Measurements from ENCODE around the gene C1orf56. TPM values are rescaled to one million over a fixed set of nuclear protein-coding genes. Genes with fewer than 3 reads are reported as not detected.

The C1orf56 gene
- total RNA-seq, result 1 to 10 TPM in 3 of 4 donors, under 1 TPM in 1; 0.59 to 8.5 (median 3.8) TPM

GRCh38 chr1:151047591-151047924, at the start of gene C1orf56:
C1orf56 (plus strand) TSS chr1:151047751; CDS start chr1:151047848, 97 bp downstream.
- H3K27ac ChIP-seq, result peak within 1 kb of the TSS; percentile 89 to 94
- peak; percentile 74 to 85 for DNase-seq
- no peaks in the 10 kb centered on the region for H3K4me1 ChIP-seq
- intact Hi-C loops (cut with DNase I; ENCODE audit: low total_unique reads), result no loop called here
- TF ChIP-seq POLR2A (IDR thresholded peaks at IDR 0.05), result peak; percentile 71 to 80
- TF ChIP-seq CTCF (IDR thresholded peaks at IDR 0.05), result peak in 1 of 4 experiments; percentile 13
- no peaks in the 10 kb centered on the region for H3K36me3 ChIP-seq
- H3K9me3 ChIP-seq, result no peaks in the 10 kb centered on the region
- peak within 1 kb of the TSS; percentile 57 to 71 for H3K4me3 ChIP-seq
- H3K27me3 ChIP-seq, result no peaks in the 10 kb centered on the region

GRCh38 chr1:150997949-150998348, 49.6 kb upstream of the C1orf56 start:
- Histone ChIP-seq H3K4me3 (no peak overlapping the region), H3K27ac (no peak overlapping the region), H3K27me3 (no peaks in the 10 kb centered on the region), H3K4me1 (peaks cover 7% of the 10 kb centered on the region in 2 donors), H3K36me3 (no peaks in the 10 kb centered on the region), H3K9me3 (no peaks in the 10 kb centered on the region)
- DNase-seq, result no peak
- no peak for TF ChIP-seq CTCF (IDR thresholded peaks at IDR 0.05)
- no peak for TF ChIP-seq POLR2A (IDR thresholded peaks at IDR 0.05)
- intact Hi-C loops (cut with DNase I; ENCODE audit: low total_unique reads), result no loop called here

GRCh38 chr1:150999051-150999674, 48.4 kb upstream of the C1orf56 start:
- intact Hi-C loops (cut with DNase I; ENCODE audit: low total_unique reads), result no loop called here
- H3K4me3 ChIP-seq, result no peak overlapping the region
- H3K27ac ChIP-seq, result no peak overlapping the region
- peaks cover 7% of the 10 kb centered on the region in 2 donors for H3K4me1 ChIP-seq
- DNase-seq, result no peak
- no peaks in the 10 kb centered on the region for H3K36me3 ChIP-seq
- no peak for TF ChIP-seq POLR2A (IDR thresholded peaks at IDR 0.05)
- no peak for TF ChIP-seq CTCF (IDR thresholded peaks at IDR 0.05)
- H3K27me3 ChIP-seq, result no peaks in the 10 kb centered on the region
- H3K9me3 ChIP-seq, result no peaks in the 10 kb centered on the region

GRCh38 chr1:150999926-151000325, 47.6 kb upstream of the C1orf56 start:
- H3K27me3 ChIP-seq, result no peaks in the 10 kb centered on the region
- TF ChIP-seq POLR2A (IDR thresholded peaks at IDR 0.05), result no peak
- no peak for TF ChIP-seq CTCF (IDR thresholded peaks at IDR 0.05)
- no peak overlapping the region for H3K4me3 ChIP-seq
- H3K27ac ChIP-seq, result no peak overlapping the region
- DNase-seq, result no peak
- intact Hi-C loops (cut with DNase I; ENCODE audit: low total_unique reads), result no loop called here
- H3K9me3 ChIP-seq, result no peaks in the 10 kb centered on the region
- H3K4me1 ChIP-seq, result peaks cover 7% of the 10 kb centered on the region in 2 donors
- no peaks in the 10 kb centered on the region for H3K36me3 ChIP-seq

- Histone ChIP-seq H3K27me3 (no peaks in the 10 kb centered on the region), H3K9me3 (no peaks in the 10 kb centered on the region), H3K36me3 (no peaks in the 10 kb centered on the region), H3K4me1 (peaks cover 6 to 7% of the 10 kb centered on the region in 2 donors), H3K27ac (no peak overlapping the region), H3K4me3 (no peak overlapping the region)
- intact Hi-C loops (cut with DNase I; ENCODE audit: low total_unique reads), result no loop called here
- TF ChIP-seq CTCF (IDR thresholded peaks at IDR 0.05), result no peak
- no peak for TF ChIP-seq POLR2A (IDR thresholded peaks at IDR 0.05)
- no peak for DNase-seq
Observed at GRCh38 chr1:151000408-151000807, 47.1 kb upstream of the C1orf56 start.
